Ovary (tissue), 3 donors: Measurements from ENCODE around the gene INSR.

Experiments used
- CTCF ChIP-seq, 3 donors: fragments of 450-650 bp in 2 of 3; fragments of 200-600 bp in 1 of 3; IDR thresholded peaks; one replicate each; pipeline versions ENCODE4 v1.5.1 to v1.8.0; 2016 to 2022; ENCODE audit warnings: antibody characterized with exemption in 3 of 3, mild to moderate bottlenecking in 1 of 3
- EP300 ChIP-seq: sonication (generic); formaldehyde crosslinking; IDR thresholded peaks from one replicate; pipeline ENCODE4 v1.6.1; 2017; ENCODE audit warnings: antibody characterized with exemption
- donor health status: DM: no; HTN: no; CAD: no.

GRCh38 chr19:7199613-7200533 is 94.3 kb downstream of the INSR start:
- TF ChIP-seq CTCF (IDR thresholded peaks at IDR 0.05) = no peak
- no peak for TF ChIP-seq EP300
